ENCODE results near the gene PHETA2. TPM values are rescaled to one million over a fixed set of nuclear protein-coding genes. Genes with fewer than 3 reads are reported as not detected.

The PHETA2 gene
- total and polyA plus RNA-seq, 2 of the 13 experiments (the other 11 are each of a cell fraction or from before 2014, with no cell fraction given) = 0.07 TPM; not detected in 1

DNA sequence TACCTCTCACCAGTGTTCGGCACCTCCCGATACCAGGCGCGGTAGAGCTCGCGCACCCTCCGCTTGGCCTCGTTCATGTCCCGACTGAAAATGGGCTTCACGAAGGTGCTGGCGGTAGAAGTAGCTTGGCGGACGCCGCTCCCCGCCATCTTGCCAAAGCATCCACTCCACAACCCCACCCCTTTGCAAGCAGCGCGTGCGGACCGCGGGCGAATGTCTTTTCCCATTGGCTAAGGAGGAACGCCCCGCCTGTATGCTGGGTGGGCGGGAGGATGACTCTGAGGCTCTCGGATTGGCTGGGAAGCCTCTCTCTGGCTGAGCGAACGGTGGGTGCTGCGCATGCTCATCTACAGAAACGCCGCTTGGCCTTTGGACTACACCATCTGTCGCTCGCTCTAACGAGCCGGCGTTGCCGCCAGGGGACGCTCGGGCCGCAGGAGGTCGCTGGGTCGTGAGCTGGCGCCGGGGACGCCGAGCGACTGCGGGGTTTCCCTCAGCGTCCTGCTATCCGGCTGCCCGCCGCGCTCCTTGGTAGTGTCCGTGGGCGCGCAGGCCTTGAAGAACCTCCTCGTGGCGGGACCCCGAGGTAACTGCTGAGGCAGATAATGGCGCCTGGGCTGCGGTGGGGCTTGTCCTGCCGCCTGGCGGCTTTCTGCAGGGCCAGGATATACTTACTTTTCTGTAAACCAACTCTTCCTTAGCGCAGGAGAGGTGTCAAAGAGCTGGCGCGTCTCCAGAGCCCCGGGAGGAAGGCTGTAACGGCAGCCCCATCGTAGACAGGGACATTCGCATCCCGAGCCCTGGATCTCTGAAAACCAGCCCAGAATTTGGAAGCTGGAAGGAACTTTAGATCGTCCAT is 16.8 kb downstream of the PHETA2 start, which contains the start of gene NDUFA6 (continued):
- TF ChIP-seq, protein P1, sequence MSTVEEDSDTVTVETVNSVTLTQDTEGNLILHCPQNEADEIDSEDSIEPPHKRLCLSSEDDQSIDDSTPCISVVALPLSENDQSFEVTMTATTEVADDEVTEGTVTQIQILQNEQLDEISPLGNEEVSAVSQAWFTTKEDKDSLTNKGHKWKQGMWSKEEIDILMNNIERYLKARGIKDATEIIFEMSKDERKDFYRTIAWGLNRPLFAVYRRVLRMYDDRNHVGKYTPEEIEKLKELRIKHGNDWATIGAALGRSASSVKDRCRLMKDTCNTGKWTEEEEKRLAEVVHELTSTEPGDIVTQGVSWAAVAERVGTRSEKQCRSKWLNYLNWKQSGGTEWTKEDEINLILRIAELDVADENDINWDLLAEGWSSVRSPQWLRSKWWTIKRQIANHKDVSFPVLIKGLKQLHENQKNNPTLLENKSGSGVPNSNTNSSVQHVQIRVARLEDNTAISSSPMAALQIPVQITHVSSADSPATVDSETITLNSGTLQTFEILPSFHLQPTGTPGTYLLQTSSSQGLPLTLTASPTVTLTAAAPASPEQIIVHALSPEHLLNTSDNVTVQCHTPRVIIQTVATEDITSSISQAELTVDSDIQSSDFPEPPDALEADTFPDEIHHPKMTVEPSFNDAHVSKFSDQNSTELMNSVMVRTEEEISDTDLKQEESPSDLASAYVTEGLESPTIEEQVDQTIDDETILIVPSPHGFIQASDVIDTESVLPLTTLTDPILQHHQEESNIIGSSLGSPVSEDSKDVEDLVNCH (CRISPR knock-in tag; IDR thresholded peaks at IDR 0.05) = no peak
- TF ChIP-seq HCFC1 (IDR thresholded peaks at IDR 0.05; ENCODE audit: low read depth, low read length) = no peak
- no peak for TF ChIP-seq PLRG1 (conservative IDR thresholded peaks at IDR 0.05)
- TF ChIP-seq SNAI1 (CRISPR knock-in tag; IDR thresholded peaks at IDR 0.05; ENCODE audit: borderline replicate concordance) = peak; percentile 88
- TF ChIP-seq ZNF407 (CRISPR knock-in tag; IDR thresholded peaks at IDR 0.05; ENCODE audit: not compliant biosample characterization) = peak; percentile 76
- TF ChIP-seq SMAD3 (CRISPR knock-in tag; IDR thresholded peaks at IDR 0.05) = no peak
- TF ChIP-seq NR2F6 (IDR thresholded peaks at IDR 0.05) = no peak
- TF ChIP-seq NR2F6 (CRISPR knock-in tag; IDR thresholded peaks at IDR 0.05) = peak; percentile 78; the same call in 1 of the 2 replicates
- peak; percentile 79 for TF ChIP-seq IKZF4 (CRISPR knock-in tag; IDR thresholded peaks at IDR 0.05; ENCODE audit: borderline replicate concordance, low read depth, not compliant biosample characterization)
- TF ChIP-seq AKAP8 (CRISPR knock-in tag; IDR thresholded peaks at IDR 0.05) = peak; percentile 57; the same call in 1 of the 2 replicates
- peak; percentile 21 to 27; a peak in 1 of 4 replicates for TF ChIP-seq NR2F1 (CRISPR knock-in tag; IDR thresholded peaks at IDR 0.05)
- TF ChIP-seq NFIC (IDR thresholded peaks at IDR 0.05; ENCODE audit: low read length) = no peak
- TF ChIP-seq ZNF841 (CRISPR knock-in tag; IDR thresholded peaks at IDR 0.05; ENCODE audit: borderline replicate concordance) = no peak
- no peak for TF ChIP-seq TCF12 (IDR thresholded peaks at IDR 0.05)
- TF ChIP-seq TCF12 (CRISPR knock-in tag; IDR thresholded peaks at IDR 0.05) = no peak
- peak; percentile 67 for TF ChIP-seq ZNF556 (CRISPR knock-in tag; IDR thresholded peaks at IDR 0.05; ENCODE audit: borderline replicate concordance)
- TF ChIP-seq ZFP1 (CRISPR knock-in tag; IDR thresholded peaks at IDR 0.05) = peak; percentile 52; the same call in 1 of the 2 replicates
- TF ChIP-seq ZBTB38 (CRISPR knock-in tag; IDR thresholded peaks at IDR 0.05) = no peak; the same call in 1 of the 2 replicates
- TF ChIP-seq ZNF790 (CRISPR knock-in tag; IDR thresholded peaks at IDR 0.05; ENCODE audit: borderline replicate concordance) = no peak
- peak; percentile 73 for TF ChIP-seq RFX5 (IDR thresholded peaks at IDR 0.05; ENCODE audit: low read depth, low read length)
- peak; percentile 7; the same call in 1 of the 2 replicates for TF ChIP-seq JUND (CRISPR knock-in tag; IDR thresholded peaks at IDR 0.05)
